GM12801 (cell line): ENCODE data around the gene KLHL3.

Source experiments
- TF ChIP-seq, protein P1 (sequence below): IDR thresholded peaks from one replicate; pipeline ENCODE4 v1.5.1; 2011; ENCODE audit warnings: control low read depth; ENCODE audit not compliant: insufficient read length; ENCODE audit errors: extremely low read depth

The KLHL3 gene

DNA sequence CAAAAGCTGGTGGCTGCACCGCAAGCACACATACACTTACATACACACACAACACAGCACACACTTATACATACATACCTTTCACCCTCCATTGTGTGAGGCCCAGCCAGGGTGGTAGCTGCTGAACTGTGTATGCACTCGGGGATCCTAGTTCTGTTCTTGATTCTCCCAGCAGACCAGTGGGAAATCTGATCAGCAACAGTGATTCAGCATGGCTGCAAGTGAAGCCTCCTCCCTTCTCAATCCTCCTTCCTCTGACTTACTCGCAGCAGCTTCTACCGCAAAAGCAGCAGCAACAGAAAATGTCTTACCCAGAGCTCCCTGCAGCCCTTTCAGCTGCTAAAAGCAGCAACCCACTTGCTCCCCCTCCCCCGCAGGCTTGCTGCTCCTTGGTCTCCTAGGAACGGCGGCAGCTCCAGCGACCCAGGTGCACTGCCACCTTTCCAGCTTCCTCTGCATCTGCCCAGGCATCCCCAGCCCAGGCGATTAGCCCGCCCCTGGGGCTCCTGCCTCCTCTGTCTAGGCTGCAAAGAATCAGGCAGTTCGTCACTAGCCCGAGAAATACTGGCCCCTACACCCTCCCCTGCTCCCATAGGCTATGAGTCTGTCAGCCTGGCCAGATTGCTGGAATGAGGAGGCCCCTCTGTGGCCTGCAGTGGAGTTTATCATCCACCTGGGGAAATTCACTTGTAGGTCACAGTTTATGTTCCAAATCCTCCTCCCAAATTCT is at the start of gene KLHL3:
KLHL3 (minus strand) TSS at position 535 of the 730 bp plus-strand sequence; CDS start at position 92, 443 bp downstream.
- TF ChIP-seq, protein P1, sequence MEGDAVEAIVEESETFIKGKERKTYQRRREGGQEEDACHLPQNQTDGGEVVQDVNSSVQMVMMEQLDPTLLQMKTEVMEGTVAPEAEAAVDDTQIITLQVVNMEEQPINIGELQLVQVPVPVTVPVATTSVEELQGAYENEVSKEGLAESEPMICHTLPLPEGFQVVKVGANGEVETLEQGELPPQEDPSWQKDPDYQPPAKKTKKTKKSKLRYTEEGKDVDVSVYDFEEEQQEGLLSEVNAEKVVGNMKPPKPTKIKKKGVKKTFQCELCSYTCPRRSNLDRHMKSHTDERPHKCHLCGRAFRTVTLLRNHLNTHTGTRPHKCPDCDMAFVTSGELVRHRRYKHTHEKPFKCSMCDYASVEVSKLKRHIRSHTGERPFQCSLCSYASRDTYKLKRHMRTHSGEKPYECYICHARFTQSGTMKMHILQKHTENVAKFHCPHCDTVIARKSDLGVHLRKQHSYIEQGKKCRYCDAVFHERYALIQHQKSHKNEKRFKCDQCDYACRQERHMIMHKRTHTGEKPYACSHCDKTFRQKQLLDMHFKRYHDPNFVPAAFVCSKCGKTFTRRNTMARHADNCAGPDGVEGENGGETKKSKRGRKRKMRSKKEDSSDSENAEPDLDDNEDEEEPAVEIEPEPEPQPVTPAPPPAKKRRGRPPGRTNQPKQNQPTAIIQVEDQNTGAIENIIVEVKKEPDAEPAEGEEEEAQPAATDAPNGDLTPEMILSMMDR: no peak

GRCh38 chr5:137782984-137783536 is 47.2 kb upstream of the KLHL3 start:
- TF ChIP-seq, protein P1: no peak

- TF ChIP-seq, protein P1: no peak
These were observed 46.2 kb upstream of the KLHL3 start for GRCh38 chr5:137782055-137782454.

GRCh38 chr5:137778772-137779564 is 43.1 kb upstream of the KLHL3 start:
- TF ChIP-seq, protein P1: no peak

DNA sequence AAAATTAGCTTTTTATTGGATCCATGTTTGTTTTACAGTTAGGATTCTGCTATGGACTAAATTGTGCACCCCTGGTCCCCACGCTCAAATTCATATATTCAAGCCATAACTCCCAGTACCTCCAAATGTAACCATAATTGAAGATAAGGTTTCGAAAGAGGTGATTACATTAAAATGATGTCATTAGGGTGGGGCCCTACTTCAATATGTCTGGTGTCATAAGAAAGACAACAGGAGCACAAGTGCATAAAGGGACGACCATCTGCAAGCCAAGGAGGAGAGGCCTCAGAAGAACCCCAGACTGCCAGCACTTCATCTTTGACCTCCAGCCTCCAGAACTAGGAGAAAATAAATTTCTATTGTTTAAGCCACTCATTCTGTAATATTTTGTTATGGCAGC is 25.7 kb upstream of the KLHL3 start:
- TF ChIP-seq, protein P1: no peak

- TF ChIP-seq, protein P1: no peak
These were observed 25.0 kb upstream of the KLHL3 start for GRCh38 chr5:137760719-137761516.

GRCh38 chr5:137760294-137760693 is 24.4 kb upstream of the KLHL3 start:
- TF ChIP-seq, protein P1: no peak
